Breast epithelium (tissue), 3 donors: ENCODE data around the gene CENPW.

Experiments
- CTCF ChIP-seq, 3 donors: fragments of 450-650 bp; IDR thresholded peaks; one replicate each; pipeline ENCODE4 v1.5.1; 2016 to 2017; ENCODE audit warnings: antibody characterized with exemption in 3 of 3, mild to moderate bottlenecking in 3 of 3, moderate library complexity in 3 of 3
- POLR2AphosphoS5 ChIP-seq, 3 donors: sonication (generic); formaldehyde crosslinking; IDR thresholded peaks; one replicate each; pipeline ENCODE4 v1.6.1; 2017; ENCODE audit warnings: antibody characterized with exemption in 3 of 3

GRCh38 chr6:126313941-126314340 is 26.0 kb upstream of the CENPW start:
- TF ChIP-seq CTCF (IDR thresholded peaks at IDR 0.05) (no peak), POLR2AphosphoS5 (IDR thresholded peaks at IDR 0.05) (no peak)
